Skeletal muscle tissue (tissue), 4 donors: Measurements from ENCODE around the gene LETM1. TPM values are rescaled to one million over a fixed set of nuclear protein-coding genes. Genes with fewer than 3 reads are reported as not detected.
"Not testable (repeated sequence)": the region's sequence is repeated elsewhere in the genome, so short reads cannot be mapped to it uniquely, and the experiment has no call there.

Source experiments
- H3K27ac ChIP-seq: one replicate; pipeline ENCODE4 v1.7.0; 2013; ENCODE audit warnings: mild to moderate bottlenecking, low read depth, low read length, inconsistent platforms
- H3K27me3 ChIP-seq, 3 donors: one replicate each; pipeline ENCODE4 v1.7.0; 2013; ENCODE audit warnings: low read length in 3 of 3; ENCODE audit not compliant: control insufficient read depth in 3 of 3, insufficient read depth in 3 of 3
- H3K36me3 ChIP-seq, 3 donors: one replicate each; pipeline ENCODE4 v1.7.0; 2013; ENCODE audit warnings: low read length in 3 of 3; ENCODE audit not compliant: control insufficient read depth in 3 of 3, insufficient read depth in 3 of 3
- H3K4me1 ChIP-seq, 3 donors: one replicate each; pipeline ENCODE4 v1.7.0; 2013; ENCODE audit warnings: low read length in 3 of 3, mild to moderate bottlenecking in 3 of 3; ENCODE audit not compliant: control insufficient read depth in 3 of 3, insufficient read depth in 3 of 3
- H3K4me3 ChIP-seq, 3 donors: one replicate each; pipeline ENCODE4 v1.7.0; 2013; ENCODE audit warnings: low read length in 3 of 3
- H3K9ac ChIP-seq, 3 donors: one replicate each; pipeline ENCODE4 v1.7.0; 2013; ENCODE audit warnings: low read length in 3 of 3, mild to moderate bottlenecking in 3 of 3, moderate library complexity in 2 of 3, low read depth in 1 of 3
- H3K9me3 ChIP-seq, 3 donors: one replicate each; pipeline ENCODE4 v1.7.0; 2013; ENCODE audit warnings: low read length in 3 of 3; ENCODE audit not compliant: control insufficient read depth in 3 of 3
- total RNA-seq: library from RNA; depleted of rRNA; stranded (reverse); fragments of >200 nt; gene quantifications from one replicate; pipeline ENCODE4 v1.2.3, GENCODE V29; 2014
- donor health status: Osteomylitis.

LETM1 gene
- total RNA-seq, 1 donor from 2014 or later: 32.4 TPM

DNA sequence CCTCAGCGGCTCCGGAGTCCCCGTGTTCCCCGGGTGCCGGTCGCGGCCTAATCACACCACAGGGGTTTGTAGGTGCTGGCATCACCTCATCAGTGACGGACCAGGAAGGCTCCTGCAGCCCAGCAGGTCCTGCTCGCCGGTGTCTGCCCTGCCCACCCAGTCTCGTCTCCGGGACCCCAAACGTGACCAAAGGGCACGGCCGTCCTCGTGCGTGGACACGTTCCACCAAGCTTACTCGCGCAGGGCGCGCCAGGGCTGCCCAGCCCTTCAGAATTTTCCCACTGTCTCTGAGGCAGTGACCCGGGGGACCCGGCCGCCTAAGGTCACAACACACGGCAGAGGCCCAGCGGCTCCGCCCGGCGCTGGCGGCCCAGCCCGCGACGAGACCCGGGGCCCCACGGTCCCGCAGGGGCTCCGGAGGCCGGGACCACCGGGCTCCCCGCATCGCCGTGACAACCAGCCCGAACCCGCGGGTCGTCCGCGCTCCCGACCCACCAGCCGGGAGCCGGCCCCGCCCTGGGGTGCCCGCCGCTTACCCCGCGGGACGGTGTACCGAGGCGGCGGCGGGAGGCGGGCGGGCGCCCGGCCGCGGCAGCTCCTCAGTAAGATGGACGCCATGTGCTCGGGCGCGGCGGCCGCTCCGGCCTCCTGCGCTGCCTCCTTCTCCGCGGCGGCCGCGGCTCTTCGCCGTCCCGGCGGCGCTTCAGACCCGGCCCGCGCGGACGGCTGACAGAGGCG lies 454 bp downstream of the LETM1 start:
- Histone ChIP-seq H3K36me3 (no peaks in the 10 kb centered on the region), H3K4me1 (peaks cover 32 to 58% (median 34%) of the 10 kb centered on the region in 3 donors), H3K4me3 (peak overlapping the region; percentile 75 to 89 (median 80)), H3K27me3 (no peaks in the 10 kb centered on the region), H3K27ac (peak overlapping the region; percentile 62), H3K9me3 (no peaks in the 10 kb centered on the region), H3K9ac (peak overlapping the region; percentile 81 to 88 (median 87))

DNA sequence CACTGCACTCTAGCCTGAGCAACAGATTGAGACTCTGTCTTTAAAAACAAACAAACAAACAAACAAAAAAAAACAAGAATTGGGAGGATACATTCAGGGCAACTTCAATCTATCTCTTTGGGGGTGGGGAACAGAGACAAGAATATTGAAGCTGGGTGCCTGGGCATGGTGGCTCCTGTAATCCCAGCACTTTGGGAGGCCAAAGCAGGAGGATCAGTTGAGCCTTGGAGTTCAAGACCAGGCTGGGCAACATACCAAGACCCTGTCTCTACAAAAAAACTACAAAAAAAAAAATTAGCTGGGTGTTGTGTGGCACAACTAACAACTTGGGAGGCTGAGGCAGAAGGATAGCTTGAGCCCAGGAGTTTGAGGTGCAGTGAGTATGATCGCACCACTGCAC lies 1.2 kb downstream of the LETM1 start:
- Histone ChIP-seq H3K4me1 (peaks cover 32 to 58% (median 34%) of the 10 kb centered on the region in 3 donors), H3K9ac (peak overlapping the region; percentile 81 to 88 (median 87)), H3K9me3 (no peaks in the 10 kb centered on the region), H3K27me3 (no peaks in the 10 kb centered on the region), H3K36me3 (no peaks in the 10 kb centered on the region), H3K4me3 (peak overlapping the region; percentile 75 to 89 (median 80)), H3K27ac (no peak overlapping the region)

DNA sequence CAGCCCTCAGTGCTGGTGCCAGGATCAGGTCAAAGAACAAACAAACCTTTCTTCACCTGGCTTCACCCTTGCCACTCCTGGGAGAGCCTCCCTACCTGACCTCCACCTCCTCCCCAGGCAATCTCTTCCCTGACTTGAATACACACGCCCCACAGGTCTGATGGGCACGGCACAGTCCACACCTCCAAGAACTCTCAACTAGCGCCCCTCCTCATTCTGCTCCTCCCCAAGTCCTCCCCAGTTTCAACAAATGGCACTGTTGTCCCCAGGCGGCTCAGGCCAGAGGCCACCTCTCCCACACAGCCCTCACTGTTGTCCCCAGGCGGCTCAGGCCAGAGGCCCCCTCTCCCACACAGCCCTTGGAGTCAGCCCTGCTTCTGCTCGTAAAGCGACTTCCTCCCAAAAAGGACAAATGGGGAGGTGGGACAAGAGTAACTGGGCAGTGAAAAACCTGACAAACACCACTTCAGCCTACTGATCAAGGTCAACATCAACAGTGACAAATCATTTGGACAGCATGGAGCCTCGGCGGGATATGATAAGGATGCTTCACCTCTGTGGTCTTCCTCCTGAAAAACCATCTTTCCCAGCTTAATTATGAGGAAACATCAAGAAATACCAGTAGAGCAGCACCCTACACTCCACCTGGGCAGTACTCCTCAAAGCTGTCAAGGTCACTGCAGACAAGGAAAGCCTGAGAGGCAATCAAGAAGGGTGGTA lies 2.9 kb downstream of the LETM1 start:
- H3K9me3 ChIP-seq: no peaks in the 10 kb centered on the region
- no peak overlapping the region for H3K9ac ChIP-seq
- H3K27ac ChIP-seq: no peak overlapping the region
- H3K27me3 ChIP-seq: no peaks in the 10 kb centered on the region
- peaks cover 32 to 58% (median 34%) of the 10 kb centered on the region in 3 donors for H3K4me1 ChIP-seq
- H3K4me3 ChIP-seq: no peak overlapping the region
- H3K36me3 ChIP-seq: no peaks in the 10 kb centered on the region

DNA sequence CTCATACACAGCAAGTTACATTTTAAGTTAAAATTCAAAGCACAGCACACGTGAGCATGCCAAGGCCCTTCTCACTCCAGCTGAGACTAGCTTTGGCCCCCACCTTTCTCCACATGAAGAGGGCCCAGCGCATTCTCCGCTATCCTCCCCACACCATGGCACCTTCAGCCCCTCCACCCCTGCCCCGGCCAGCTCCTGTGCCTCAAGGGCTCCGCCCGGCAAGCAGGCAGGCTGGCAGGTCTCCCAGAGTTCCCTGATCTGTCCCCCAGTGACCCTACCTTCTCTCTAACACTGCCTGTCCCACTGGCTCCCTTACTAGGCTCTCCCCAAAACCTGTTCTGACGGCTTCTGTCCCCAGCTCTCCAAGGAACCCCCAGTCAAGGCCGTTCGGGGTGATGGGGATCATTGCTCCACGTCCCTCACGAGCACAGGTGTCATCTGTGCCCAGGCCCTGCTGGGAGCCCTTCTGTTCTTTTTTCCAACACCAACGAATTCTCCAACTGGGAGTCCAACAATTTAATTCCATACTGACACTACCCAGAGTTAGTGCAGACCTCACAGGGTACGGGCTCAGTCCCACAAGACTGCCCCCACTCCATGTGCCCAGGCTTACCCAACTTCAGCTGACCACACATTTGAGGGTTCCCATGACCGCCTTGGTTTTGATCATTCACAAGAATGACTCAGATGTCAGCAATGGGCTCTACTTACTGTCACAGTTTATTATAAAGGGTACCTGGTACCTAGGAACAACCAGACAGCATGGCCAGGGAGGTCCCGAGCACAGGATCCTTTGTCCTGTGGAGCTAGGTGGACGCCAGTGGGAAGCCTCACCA lies 4.2 kb downstream of the LETM1 start:
- Histone ChIP-seq H3K27ac (no peak overlapping the region), H3K9me3 (no peaks in the 10 kb centered on the region), H3K4me3 (no peak overlapping the region), H3K36me3 (peaks cover 0 to 3% (median 2%) of the 10 kb centered on the region in 3 donors), H3K4me1 (peaks cover 26 to 48% (median 27%) of the 10 kb centered on the region in 3 donors), H3K9ac (peak overlapping the region; percentile 14 to 40 (median 40)), H3K27me3 (no peaks in the 10 kb centered on the region)

DNA sequence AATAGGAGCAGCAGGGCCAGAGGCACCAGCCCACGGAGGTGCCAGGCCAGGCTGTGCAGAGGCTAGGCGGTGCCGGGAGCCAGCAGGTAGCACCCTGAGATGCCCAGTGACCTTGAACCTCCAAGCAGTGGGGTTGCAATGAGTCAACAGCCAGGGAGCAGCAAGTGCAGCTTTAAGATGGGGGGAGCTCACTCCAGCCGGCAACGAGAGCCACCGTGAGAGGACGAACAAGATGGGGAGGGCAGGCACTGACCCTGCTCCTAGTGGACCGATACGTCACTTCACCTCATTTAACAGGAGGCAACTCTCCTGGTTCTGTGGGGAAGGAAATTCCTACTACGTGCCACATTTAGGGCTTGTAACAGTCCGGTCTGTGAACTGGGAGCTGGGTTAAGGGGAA lies 4.8 kb downstream of the LETM1 start:
- peak overlapping the region in 2 of 3 donors; percentile 14 to 60 for H3K9ac ChIP-seq
- peaks cover 24 to 44% (median 25%) of the 10 kb centered on the region in 3 donors for H3K4me1 ChIP-seq
- no peak overlapping the region for H3K27ac ChIP-seq
- H3K4me3 ChIP-seq: no peak overlapping the region
- H3K9me3 ChIP-seq: no peaks in the 10 kb centered on the region
- H3K27me3 ChIP-seq: no peaks in the 10 kb centered on the region
- peaks cover 0 to 3% (median 2%) of the 10 kb centered on the region in 3 donors for H3K36me3 ChIP-seq

DNA sequence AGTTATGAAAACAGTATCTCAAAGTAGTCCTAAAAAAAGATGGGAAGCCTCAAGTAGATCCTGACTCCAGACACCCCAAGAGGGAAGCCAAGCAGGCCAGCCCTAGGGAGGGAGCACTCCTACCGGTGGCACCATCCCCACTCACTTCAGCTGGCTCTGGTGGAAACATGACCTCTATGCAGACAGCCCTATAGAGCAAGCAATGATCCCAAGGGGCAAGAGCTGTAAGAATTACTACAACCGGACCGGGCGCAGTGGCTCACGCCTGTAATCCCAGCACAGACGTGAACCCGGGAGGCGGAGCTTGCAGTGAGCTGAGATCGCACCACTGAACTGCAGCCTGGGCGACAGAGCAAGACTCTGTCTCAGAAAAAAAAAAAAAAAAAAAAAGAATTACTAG lies 5.7 kb downstream of the LETM1 start:
- Histone ChIP-seq H3K36me3 (peaks cover 0 to 3% (median 2%) of the 10 kb centered on the region in 3 donors), H3K4me1 (peaks cover 22 to 42% (median 24%) of the 10 kb centered on the region in 3 donors), H3K27ac (no peak overlapping the region), H3K4me3 (no peak overlapping the region), H3K9me3 (no peaks in the 10 kb centered on the region), H3K9ac (no peak overlapping the region), H3K27me3 (no peaks in the 10 kb centered on the region)

DNA sequence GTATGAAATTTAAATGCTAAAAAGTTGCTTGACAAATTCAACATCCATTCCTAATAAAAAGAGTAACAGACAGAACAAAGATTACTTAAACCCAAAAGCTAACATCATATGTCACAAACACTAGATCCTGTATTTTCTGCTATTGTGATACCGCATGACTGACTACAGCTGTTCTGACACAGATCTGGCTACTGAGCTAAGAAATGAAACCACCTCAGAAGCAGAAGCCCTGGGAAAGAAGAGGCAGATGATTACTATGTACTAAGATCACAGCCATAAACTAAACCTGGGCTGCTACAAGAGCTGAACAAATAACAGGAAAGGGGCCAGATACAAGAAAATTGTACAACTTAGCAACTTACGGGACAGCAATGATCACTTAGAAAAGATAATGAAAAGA lies 9.4 kb downstream of the LETM1 start:
- Histone ChIP-seq H3K4me1 (peaks cover 8 to 32% (median 28%) of the 10 kb centered on the region in 3 donors), H3K9ac (no peak overlapping the region), H3K36me3 (peaks cover 7 to 14% (median 8%) of the 10 kb centered on the region in 3 donors), H3K9me3 (no peaks in the 10 kb centered on the region), H3K27ac (no peak overlapping the region), H3K27me3 (no peaks in the 10 kb centered on the region), H3K4me3 (no peak overlapping the region)

DNA sequence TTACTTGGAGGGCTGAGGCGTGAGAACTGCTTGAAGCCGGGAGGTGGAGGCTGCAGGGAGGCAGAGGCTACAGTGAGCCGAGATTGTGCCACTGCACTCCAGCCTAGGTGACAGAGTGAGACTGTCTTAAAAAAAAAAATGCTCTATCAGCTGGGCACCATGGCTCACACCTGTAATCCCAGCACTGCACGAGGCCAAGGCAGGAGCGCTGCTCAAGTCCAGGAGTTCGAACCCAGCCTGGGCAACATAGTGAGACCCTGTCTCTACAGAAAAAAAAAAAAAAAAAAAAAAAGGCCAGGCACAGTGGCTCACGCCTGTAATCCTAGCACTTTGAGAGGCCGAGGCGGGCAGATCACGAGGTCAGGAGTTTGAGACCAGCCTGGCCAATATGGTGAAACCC lies 11.3 kb downstream of the LETM1 start:
- H3K27ac ChIP-seq, H3K9ac ChIP-seq, H3K4me3 ChIP-seq, H3K27me3 ChIP-seq, H3K9me3 ChIP-seq: not testable (repeated sequence)
- peaks cover 17 to 26% (median 23%) of the 10 kb centered on the region in 3 donors for H3K36me3 ChIP-seq
- peaks cover 0 to 24% (median 21%) of the 10 kb centered on the region in 3 donors for H3K4me1 ChIP-seq

DNA sequence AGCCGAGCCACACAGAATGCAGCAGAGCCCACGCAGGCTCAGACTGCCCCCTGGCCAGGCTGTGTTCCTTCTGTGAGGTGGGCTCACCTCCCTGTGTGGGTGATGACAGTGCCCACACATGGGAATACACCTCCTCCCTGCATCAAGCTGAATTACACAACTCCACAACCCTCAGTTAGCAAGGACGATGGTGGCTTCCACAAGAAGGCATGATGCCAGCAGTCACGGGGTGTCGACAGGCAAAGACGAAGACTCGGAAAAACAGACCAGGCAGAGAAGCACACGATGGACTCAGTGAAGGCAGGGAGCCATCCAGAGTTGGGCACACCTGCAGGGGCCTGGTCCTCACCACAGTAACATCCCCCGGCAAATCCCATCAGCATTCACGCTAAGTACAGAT lies 12.1 kb downstream of the LETM1 start:
- Histone ChIP-seq H3K9me3 (no peaks in the 10 kb centered on the region), H3K27ac (no peak overlapping the region), H3K27me3 (no peaks in the 10 kb centered on the region), H3K4me1 (peaks cover 0 to 24% (median 21%) of the 10 kb centered on the region in 3 donors), H3K9ac (peak overlapping the region in 1 of 3 donors; percentile 33), H3K4me3 (no peak overlapping the region), H3K36me3 (peaks cover 24 to 33% (median 30%) of the 10 kb centered on the region in 3 donors)
